ENCODE results near the gene PRKN.

Gene PRKN

DNA sequence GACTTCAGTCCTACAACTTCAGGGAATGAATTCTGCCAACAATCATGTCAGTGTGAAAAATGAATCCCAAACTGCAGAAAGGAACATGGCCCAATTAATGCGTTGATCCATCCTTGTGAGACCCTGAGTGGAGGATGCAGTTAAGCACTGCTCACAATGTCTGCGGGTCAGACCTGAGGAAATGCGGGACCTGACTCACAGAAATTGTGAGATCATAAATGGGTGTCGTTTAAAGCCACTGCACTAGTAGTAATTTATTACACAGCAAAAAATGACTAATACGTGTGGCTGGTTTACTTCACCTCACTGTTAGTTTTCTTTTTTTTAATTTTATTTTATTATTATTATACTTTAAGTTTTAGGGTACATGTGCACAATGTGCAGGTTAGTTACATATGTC is 505.0 kb downstream of the PRKN start:
- DNase-seq, result no peak

GRCh38 chr6:162220876-162221275 is 506.7 kb downstream of the PRKN start:
- DNase-seq, result no peak

GRCh38 chr6:162219266-162219665 is 508.3 kb downstream of the PRKN start:
- DNase-seq, result no peak

GRCh38 chr6:162217811-162218493 is 509.6 kb downstream of the PRKN start:
- no peak for DNase-seq

DNA sequence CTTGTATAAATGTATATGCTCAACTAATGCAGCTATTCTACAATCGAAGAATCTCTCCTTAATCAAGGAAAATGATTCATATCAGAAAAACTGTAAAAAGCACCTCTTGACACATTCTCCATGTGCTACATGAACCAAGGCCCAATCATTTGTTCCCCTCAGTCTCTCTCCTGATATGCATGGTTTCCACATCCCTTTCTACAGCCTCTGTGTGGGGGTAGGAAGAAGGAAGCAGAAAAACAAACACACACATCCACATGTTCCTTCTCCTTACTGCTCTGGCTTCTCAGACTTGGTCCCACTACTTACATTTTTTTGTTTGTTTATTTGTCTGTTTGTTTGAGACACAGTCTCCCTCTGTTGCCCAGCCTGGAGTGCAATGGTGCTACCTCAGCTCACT is 510.5 kb downstream of the PRKN start:
- no peak for DNase-seq

DNA sequence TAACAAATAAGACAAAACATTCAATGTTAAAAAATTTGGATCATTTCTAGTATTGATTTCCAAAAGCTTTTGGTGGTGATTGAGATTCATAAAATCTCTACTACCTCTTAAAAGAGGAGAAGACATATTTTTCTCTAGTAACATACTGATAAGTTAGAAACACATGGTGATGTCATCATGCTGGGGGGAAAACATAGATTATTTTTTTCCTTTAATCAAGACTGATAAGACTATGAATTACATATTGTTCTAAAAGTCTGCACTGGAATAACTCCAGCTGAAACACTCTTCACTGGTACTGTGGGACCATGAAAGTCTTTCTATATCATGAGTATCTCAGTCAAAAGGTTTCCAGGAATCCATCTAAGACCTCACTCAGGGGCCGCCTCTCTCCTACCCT is 515.8 kb downstream of the PRKN start:
- no peak for DNase-seq

DNA sequence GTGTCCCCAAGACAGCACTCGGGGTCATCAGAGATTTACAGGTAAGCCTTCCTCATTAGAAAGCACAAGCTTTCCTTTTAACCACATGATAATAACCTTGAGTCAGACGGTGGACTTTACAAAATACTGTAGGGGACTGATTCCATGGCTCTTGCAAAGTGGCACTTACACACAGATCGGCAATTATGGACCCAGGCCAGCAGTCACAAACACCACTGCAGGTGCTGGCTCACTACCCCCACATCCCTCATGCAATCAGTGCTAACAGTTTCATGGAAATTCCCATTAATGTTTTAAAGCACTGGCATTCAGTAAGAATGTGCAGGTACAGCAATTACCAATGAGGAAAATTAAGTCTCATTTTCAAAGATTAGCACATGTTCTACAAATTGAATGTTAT is 516.5 kb downstream of the PRKN start:
- DNase-seq, result no peak

- DNase-seq, result no peak
Observed at GRCh38 chr6:162203287-162203686, 524.3 kb downstream of the PRKN start.

DNA sequence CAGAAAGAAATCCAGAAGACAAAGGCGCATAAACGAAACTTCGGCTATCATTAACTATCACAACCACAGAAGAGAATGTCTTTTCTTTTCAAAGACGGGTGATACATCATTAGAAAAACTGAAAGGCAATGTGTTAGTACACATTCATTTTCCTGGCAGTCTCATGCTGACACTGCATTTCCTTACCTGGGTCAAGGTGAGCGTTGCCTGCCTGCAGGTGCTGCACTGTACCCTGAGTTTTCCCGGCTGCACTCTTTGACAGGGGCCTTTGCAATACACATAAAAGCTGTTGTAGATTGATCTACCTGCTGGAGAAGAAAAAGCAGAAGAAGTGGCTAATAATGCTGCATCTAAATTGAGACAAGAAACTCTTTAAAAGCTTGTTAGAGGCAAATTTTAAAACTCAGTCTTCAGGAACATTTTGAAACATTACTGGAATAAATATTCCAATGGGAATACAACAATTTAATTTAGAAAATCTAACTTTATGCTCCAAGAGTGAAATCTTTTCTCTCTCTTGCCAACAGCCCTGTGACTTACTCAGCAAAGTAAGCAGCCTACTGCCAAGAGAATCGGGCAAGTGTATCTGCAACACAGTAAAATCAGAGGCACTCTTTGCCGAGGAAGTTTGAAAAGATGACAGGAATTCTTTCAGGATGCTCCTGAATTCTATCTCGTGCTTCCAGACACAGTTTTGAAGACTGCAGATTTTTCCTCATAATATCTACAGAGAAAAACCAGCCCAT is 526.4 kb downstream of the PRKN start:
- DNase-seq, result no peak

DNA sequence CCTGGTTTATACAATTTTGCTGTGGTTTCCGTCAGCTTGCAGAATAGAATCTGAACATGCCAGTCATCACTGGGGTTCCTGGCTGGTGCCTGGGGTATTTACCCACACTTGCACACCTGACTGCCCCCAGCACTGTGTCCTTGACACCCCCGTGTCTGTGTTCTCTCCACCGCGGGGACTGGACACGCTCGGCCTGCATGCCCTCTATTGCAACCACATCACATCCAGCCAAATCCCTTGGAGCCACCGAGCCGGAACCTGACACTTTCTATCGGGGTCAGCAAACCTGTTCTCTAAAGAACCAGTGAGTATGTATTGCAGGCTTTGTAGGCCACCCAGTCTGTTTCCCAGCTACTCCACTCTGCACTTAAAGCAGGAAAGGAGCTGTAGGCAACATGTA is 527.5 kb downstream of the PRKN start:
- no peak for DNase-seq

DNA sequence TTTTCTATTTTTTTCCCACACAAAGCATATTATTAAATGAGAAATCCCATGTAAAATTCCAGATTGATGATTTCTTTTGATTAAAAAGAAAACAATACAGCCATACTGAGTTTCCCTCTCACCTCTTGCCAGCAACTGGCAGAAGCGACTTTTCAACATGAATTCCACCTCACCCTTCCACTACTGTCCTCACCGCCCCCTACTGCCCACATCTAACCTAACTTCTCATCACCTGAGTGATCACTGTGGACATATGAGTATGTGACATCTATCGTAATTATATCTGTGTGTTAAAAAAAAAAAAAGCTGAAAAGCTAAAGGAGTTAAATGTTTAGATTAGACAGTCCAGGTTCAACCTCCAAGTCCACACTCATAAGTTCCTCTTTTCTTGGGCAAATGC is 528.6 kb downstream of the PRKN start:
- no peak for DNase-seq

GRCh38 chr6:162198076-162198475 is 529.5 kb downstream of the PRKN start:
- DNase-seq, result no peak

DNA sequence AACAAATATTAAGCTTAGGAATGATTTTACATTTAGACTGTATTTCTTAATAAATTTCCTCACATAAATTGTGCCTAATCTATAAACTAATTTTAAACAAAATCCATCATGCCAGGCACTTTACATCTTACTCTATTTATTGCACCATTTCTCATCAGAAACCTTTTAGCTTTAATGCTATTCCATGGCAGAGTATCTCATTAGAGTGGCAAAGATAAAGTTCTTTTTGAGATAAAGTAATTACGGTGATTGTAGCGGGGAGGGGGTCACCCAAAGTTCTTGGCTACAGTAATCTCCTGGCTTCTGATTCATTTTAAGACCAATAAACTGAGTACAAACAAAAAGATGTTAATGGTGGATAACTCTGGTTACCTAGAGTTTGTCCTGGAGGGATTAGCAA is 532.1 kb downstream of the PRKN start:
- no peak for DNase-seq

- DNase-seq, result no peak
Observed at GRCh38 chr6:162190981-162191380, 536.6 kb downstream of the PRKN start.

DNA sequence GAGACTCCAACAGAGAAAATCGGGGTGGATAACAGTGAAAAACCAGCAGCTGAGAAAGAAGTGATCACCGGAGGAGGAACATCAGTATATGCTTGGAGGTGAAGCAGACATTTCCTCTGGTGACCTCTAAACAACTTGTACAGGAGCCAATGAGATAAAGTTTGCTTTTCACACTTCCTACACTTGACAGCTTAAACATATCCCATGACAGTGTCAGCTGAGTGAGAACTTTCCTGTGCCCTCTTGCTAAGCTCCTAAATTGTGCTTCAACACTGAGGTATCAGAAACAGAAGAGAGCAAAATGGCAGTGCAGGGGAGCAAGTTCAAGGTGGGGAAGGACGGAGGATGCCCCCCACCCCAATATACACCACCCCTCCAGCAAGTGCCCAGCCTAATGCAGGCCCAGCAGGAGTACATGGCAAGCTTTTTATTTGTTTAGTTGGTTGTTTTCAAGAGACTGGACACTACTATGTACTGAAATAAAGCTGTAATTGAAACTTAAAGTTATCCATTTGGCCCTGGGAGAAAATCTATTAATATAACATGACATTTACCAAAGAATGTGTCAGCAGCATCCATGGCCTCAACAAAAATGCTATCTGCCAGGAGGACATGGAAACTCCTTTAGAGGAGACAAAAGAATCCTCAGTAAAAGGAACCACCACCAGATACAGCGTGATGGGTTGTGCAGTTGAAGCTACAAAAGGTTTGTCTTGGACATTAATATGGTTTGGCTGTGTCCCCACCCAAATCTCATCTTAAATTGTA is 540.2 kb downstream of the PRKN start:
- no peak for DNase-seq

GRCh38 chr6:162184465-162184864 is 543.1 kb downstream of the PRKN start:
- DNase-seq, result no peak

GRCh38 chr6:162181741-162182401 is 545.7 kb downstream of the PRKN start:
- peak; percentile 14 for DNase-seq

DNA sequence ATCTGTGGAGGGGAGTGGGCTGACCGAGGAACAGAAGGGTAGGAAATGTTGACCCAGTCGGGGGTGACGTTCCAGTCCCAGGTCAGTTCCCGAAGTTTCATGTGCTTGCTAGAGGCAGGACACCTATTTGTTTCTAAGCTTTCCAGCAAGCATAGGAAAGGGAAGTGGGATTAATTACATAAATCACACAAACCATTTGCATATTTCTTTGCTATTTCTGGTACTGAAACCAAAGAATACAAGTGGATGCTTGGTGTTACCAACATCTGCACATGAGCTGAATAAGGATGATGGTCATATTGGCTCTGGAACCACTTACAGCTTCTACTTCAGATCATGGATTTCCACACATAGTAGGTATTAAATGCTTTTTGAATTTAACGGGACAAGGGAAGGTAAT is 546.5 kb downstream of the PRKN start:
- DNase-seq, result no peak

- DNase-seq, result peak; percentile 17
Observed at GRCh38 chr6:162179196-162179951, 548.2 kb downstream of the PRKN start.

GRCh38 chr6:162178666-162179065 is 548.9 kb downstream of the PRKN start:
- DNase-seq, result no peak

DNA sequence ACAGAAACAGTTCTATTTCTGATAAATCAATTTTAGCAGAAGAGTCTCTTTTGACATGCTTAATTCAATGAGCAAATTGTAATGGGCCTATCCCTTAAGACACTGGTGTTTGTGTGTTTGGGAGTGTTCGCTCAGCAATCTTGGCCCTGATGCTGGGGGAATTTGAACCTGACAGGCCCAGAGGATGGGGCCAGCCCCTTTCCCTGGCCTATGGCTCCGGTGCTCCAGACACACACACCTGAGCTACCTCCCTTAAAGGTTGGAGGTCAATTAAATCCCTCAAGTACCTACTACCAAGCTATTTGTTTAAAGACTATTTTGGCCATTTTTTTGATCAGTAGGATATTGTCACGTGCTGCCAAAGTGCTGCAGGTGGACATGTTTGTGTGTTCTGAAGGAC is 549.3 kb downstream of the PRKN start:
- DNase-seq, result no peak

- DNase-seq, result no peak
Observed at GRCh38 chr6:162177746-162178145, 549.8 kb downstream of the PRKN start.

- no peak for DNase-seq
Observed at GRCh38 chr6:162173466-162173865, 554.1 kb downstream of the PRKN start.

All from hematopoietic multipotent progenitor cell treated with erythropoietin and hydrocortisone succinate and interleukin-3 and kit ligand, for 6 days (in vitro differentiated cells).